GM18870 (cell line): ENCODE results near the gene SGK2.
"Not testable (repeated sequence)": the region's sequence is repeated elsewhere in the genome, so short reads cannot be mapped to it uniquely, and the experiment has no call there.

Experiments used
- ATAC-seq: cut with Tn5 transposase; IDR thresholded peaks from one replicate; pipeline ENCODE4 v1.9.1; 2021; ENCODE audit warnings: moderate library complexity; ENCODE audit not compliant: unreplicated experiment

The SGK2 gene

GRCh38 chr20:43563429-43563828, 4.6 kb downstream of the SGK2 start:
- ATAC-seq = no peak

DNA sequence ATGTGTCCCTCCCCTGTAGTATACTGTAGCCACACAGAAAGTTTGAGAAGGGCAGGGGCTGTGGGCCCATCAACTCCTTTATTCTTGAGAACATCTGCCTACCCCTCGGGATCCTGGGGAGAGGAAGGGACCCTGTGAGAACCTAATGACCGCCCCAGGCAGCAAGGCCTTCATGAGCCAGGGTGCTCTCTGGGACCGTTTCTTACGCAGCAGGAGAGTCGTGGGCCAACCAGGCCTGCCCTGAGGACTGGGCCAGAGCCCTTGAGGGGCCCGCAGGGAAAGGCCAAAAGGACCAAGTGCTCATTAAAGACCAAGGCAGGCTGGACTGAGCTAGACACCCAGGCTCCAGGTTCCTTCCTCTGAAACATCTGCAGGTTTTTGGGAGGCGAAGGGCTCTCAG, 5.2 kb downstream of the SGK2 start:
- no peak for ATAC-seq

DNA sequence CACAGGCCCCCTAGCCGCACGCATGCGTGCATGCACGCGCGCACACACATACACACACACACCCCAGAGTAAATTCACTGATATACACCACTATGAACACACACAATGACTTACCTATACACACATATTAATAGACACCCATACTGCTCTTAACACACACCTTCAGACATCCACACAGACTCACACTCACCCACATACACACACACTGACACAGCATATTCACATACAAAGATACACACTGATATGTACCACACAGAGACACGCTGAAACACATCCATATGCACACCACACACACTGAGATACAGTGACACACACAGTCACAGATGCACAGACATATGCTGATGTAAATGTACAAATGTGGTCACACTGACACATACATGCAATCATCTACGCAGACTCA, 5.6 kb downstream of the SGK2 start:
- ATAC-seq = no peak

DNA sequence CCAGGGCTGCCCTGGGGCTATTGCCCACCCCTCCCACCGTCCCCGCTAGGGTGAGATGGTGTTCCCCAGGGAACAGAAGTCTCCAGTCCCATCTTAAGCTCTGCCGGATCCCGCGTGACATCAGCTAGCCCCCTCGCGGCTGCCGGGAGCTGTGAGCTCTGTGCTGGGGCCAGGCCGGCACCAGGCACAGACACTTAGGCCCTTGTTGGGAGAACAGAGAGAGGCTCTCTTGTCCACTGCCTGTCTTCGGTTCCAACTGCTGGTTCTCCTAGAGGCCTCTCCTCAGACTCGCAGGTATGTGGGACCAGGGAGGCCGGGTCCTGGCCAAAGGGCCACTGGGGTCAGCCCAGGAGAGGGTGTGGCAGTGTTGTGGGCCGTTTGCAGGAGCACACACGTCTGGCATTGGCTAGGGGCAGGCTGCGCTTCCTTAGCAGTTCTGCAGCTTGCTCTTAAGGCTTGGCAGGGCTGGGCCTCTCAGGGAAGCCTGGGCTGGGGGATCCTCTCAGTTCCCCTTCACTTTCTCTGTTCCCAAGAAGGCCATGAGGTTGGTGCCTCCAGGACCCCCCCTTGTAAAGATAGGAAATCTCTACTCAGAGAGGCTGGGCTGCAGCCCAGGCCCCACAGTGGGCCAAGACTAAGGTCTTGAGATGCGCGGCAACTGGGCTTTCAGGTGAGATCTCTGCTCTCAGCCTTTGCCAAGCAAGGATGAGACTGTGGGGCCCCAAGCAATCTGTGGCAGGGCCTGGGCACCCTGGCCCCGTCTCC, 6.3 kb downstream of the SGK2 start:
- ATAC-seq = no peak

GRCh38 chr20:43565758-43566104, 6.9 kb downstream of the SGK2 start:
- no peak for ATAC-seq

DNA sequence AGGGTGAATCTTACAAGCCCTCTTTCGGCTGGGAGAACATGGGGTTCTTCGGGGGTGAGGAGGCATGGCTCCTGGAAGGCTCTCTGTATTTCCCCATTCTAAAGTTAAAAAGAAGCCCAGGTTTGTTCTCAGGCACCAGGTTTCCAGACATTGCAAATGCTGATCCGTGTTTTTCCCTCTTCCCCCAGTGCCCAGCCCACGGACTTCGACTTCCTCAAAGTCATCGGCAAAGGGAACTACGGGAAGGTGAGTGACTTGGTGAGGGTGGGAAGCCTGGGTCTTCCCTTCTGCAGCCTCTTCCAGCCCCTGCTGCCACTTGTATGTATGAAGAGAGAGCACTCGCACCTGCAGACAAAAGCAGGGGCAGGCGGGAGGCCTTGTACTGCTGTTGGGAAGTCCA, 8.7 kb downstream of the SGK2 start:
- no peak for ATAC-seq

GRCh38 chr20:43568706-43569105, 9.9 kb downstream of the SGK2 start:
- no peak for ATAC-seq

GRCh38 chr20:43569282-43569681, 10.5 kb downstream of the SGK2 start:
- ATAC-seq = no peak

DNA sequence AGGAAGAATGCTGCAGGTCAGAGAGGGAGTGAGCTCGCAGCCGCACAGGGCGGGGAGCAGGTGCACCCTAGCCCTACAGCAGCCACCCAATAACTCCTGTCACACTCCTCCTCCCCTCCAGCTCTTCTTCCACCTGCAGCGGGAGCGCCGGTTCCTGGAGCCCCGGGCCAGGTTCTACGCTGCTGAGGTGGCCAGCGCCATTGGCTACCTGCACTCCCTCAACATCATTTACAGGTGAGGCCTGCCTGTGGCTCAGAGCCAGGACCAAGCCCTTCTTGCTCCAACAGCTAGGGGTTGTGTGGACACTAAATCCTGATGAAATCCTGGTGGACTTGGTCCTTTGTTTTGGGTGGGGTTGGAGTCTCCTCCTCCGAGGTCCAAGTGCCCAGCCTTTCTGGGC, 11.7 kb downstream of the SGK2 start:
- ATAC-seq = no peak

- ATAC-seq = no peak
These were observed 12.5 kb downstream of the SGK2 start for GRCh38 chr20:43571310-43571709.

GRCh38 chr20:43571771-43572170, 12.9 kb downstream of the SGK2 start:
- no peak for ATAC-seq

DNA sequence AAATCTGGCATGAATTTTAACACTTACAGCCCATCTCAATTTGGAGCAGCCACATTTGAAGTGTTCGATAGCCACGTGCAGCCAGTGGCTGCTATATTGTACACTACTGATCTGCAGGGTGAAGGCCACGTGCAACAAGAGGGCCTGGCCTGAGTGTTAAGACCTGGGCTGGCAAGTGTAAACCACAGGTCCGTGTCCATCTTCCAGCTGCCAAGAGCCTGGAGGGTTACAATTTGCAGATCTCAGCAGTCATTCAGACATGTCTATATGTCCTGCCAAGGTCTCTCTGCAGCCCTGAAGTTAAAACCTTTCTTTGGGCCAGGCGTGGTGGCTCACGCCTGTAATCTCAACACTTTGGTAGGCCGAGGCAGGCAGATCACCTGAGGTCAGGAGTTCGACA, 14.1 kb downstream of the SGK2 start:
- no peak for ATAC-seq

GRCh38 chr20:43576108-43576507, 17.3 kb downstream of the SGK2 start:
- no peak for ATAC-seq

GRCh38 chr20:43579861-43580793, 21.3 kb downstream of the SGK2 start:
- ATAC-seq = no peak

GRCh38 chr20:43583133-43583864, 24.5 kb downstream of the SGK2 start:
- no peak for ATAC-seq

- no peak for ATAC-seq
These were observed 25.2 kb downstream of the SGK2 start for GRCh38 chr20:43583982-43584432.

DNA sequence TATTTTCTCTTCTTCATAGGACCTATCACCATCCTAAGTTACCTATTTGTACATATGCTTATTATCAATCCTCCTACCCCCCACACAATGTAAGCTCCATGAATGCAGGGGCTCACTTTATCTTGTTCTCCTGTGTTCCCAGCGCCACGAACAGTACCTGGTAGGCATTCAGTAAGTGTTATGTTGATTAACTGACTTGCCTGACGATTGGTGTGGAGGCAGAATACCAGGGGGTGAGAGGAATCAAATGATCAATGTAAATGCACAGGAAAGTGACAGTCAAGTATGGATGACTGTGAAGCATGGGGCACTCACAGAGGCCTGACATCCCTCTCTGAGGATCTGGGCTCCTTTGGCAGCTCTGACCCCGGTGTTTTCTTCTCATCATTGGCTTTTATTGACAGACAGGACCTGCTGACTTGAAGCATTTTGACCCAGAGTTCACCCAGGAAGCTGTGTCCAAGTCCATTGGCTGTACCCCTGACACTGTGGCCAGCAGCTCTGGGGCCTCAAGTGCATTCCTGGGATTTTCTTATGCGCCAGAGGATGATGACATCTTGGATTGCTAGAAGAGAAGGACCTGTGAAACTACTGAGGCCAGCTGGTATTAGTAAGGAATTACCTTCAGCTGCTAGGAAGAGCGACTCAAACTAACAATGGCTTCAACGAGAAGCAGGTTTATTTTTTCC, 25.8 kb downstream of the SGK2 start:
- ATAC-seq = no peak

- ATAC-seq = no peak
These were observed 27.8 kb downstream of the SGK2 start for GRCh38 chr20:43586641-43587040.

DNA sequence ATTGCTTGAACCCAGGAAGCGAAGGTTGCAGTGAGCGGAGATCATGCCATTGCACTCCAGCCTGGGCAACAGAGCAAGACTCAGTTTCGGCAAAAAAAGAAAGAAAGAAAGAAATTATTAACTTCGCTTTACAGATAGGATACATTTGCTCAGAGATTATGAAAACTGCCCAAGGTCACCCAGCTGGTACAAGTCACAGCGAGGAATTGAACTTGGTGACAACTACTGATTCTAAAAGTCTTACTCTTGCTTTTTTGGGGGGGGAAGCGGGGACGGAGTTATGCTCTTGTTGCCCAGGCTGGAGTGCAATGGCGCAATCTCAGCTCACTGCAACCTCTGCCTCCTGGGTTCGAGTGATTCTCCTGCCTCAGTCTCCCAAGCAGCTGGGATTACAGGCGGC, 29.7 kb downstream of the SGK2 start:
- not testable (repeated sequence) for ATAC-seq

GRCh38 chr20:43590036-43590391, 31.2 kb downstream of the SGK2 start:
- ATAC-seq = no peak
